GM12878 (cell line): ENCODE data around the gene TGFB1I1. TPM values are rescaled to one million over a fixed set of nuclear protein-coding genes. Genes with fewer than 3 reads are reported as not detected.

Experiments
- ATAC-seq: fragments of 200-7000 bp; cut with Tn5 transposase; 3 replicates; pipeline ENCODE4 v1.9.1; 2020; ENCODE audit warnings: mild to moderate bottlenecking, moderate library complexity
- BruUV-seq: library from RNA; stranded (reverse); fragments of 400-500 nt; replicated peaks from 2 replicates; lab custom pipeline; 2021; lab: Mats Ljungman, UMichigan
- CTCF ChIA-PET: fragments of 300-600 bp; sonication (Branson Sonifier 250); formaldehyde crosslinking; extraction: SDS; loops from one replicate; lab custom pipeline; 2021; ENCODE audit warnings: inconsistent platforms; lab: Yijun Ruan, JAX
- POLR2A ChIA-PET: fragments of 350-600 bp; formaldehyde crosslinking; extraction: SDS; loops from one replicate; lab custom pipeline; 2021; ENCODE audit warnings: inconsistent platforms; lab: Charles Lee
- RAD21 ChIA-PET: fragments of 300-600 bp; sonication (Branson Sonifier 250); formaldehyde crosslinking; loops from one replicate; lab custom pipeline; 2023; ENCODE audit warnings: antibody characterized with exemption; ENCODE audit not compliant: unreplicated experiment; lab: Charles Lee
- SMC1A ChIA-PET: fragments of 300-600 bp; sonication (Branson Sonifier 250); formaldehyde crosslinking; loops from one replicate; lab custom pipeline; 2023; ENCODE audit not compliant: unreplicated experiment, uncharacterized antibody; lab: Charles Lee
- DNase-seq: peaks from one replicate; pipeline ENCODE4 v3.0.0-alpha.2; 2011; ENCODE audit warnings: low read depth, low spot score
- FAIRE-seq: peaks from 3 replicates; lab custom pipeline; 2011; peaks lifted over from hg19 to GRCh38; lab: Jason Lieb, UNC
- H2AFZ ChIP-seq: 2 replicates; pipeline ENCODE4 v1.6.0; 2011; ENCODE audit warnings: low read depth, low read length, control low read depth; ENCODE audit not compliant: control insufficient read depth
- H3K27ac ChIP-seq: 2 replicates; pipeline ENCODE4 v1.5.1; 2011; ENCODE audit warnings: control low read depth; ENCODE audit not compliant: control insufficient read depth, insufficient read depth
- H3K27me3 ChIP-seq, 2 experiments: replicated peaks in 1 of 2; 2 replicates each; pipeline versions ENCODE4 v1.6.0 to v1.6.1; 2011; ENCODE audit warnings: low read length in 1 of 2; ENCODE audit not compliant: control insufficient read depth in 2 of 2, insufficient read depth in 2 of 2
- H3K36me3 ChIP-seq, 2 experiments: 2 replicates each; pipeline ENCODE4 v1.5.1; 2011; ENCODE audit warnings: low read length in 1 of 2; ENCODE audit not compliant: control insufficient read depth in 2 of 2, insufficient read depth in 2 of 2
- H3K4me1 ChIP-seq: 2 replicates; pipeline ENCODE4 v1.6.1; 2011; ENCODE audit warnings: mild to moderate bottlenecking, low read length, moderate library complexity, mixed read lengths; ENCODE audit not compliant: control insufficient read depth, insufficient read depth
- H3K4me2 ChIP-seq: 2 replicates; pipeline ENCODE4 v1.6.0; 2011; ENCODE audit warnings: control low read depth; ENCODE audit not compliant: control insufficient read depth, insufficient read depth
- H3K4me3 ChIP-seq: fragments of 200-600 bp; sonication (generic); 2 replicates; pipeline ENCODE4 v1.5.1; 2016
- H3K79me2 ChIP-seq: 2 replicates; pipeline ENCODE4 v1.6.0; 2011; ENCODE audit warnings: low read length; ENCODE audit not compliant: control insufficient read depth, insufficient read depth
- H3K9ac ChIP-seq: 2 replicates; pipeline ENCODE4 v1.8.0; 2011; ENCODE audit warnings: low read length, control low read depth, mixed read lengths; ENCODE audit not compliant: control insufficient read depth, insufficient read depth
- H3K9me3 ChIP-seq: replicated peaks from 3 replicates; pipeline ENCODE4 v1.5.1; 2011; ENCODE audit warnings: mild to moderate bottlenecking, low read length; ENCODE audit not compliant: control insufficient read depth, insufficient read depth
- H4K20me1 ChIP-seq: 2 replicates; pipeline ENCODE4 v1.6.0; 2011; ENCODE audit not compliant: control insufficient read depth, insufficient read depth
- CBX3 ChIP-seq: fragments of 200-600 bp; sonication (generic); IDR thresholded peaks from 2 replicates; pipeline ENCODE4 v1.6.1; 2016; ENCODE audit warnings: low read depth, borderline replicate concordance
- CHD2 ChIP-seq: IDR thresholded peaks from 2 replicates; pipeline ENCODE4 v1.6.1; 2011; ENCODE audit warnings: low read depth, low read length, improper control_type of control experiment, borderline replicate concordance
- E2F4 ChIP-seq: IDR thresholded peaks from 2 replicates; pipeline ENCODE4 v1.6.1; 2012; ENCODE audit warnings: low read depth, low read length, improper control_type of control experiment
- EP300 ChIP-seq, 2 experiments: fragments of 150-350 bp in 1 of 2; IDR thresholded peaks; 2 replicates each; pipeline ENCODE4 v1.6.1; 2011 to 2012; ENCODE audit warnings: low read depth in 2 of 2, low read length in 2 of 2, borderline replicate concordance in 1 of 2, improper control_type of control experiment in 1 of 2, inconsistent platforms in 1 of 2; ENCODE audit not compliant: control insufficient read depth in 1 of 2
- POLR2A ChIP-seq: IDR thresholded peaks from 2 replicates; pipeline ENCODE4 v1.6.1; 2011; ENCODE audit warnings: low read depth, mild to moderate bottlenecking, low read length
- POLR2AphosphoS2 ChIP-seq: IDR thresholded peaks from 2 replicates; pipeline ENCODE4 v1.6.1; 2011; ENCODE audit warnings: low read depth, mild to moderate bottlenecking, low read length, improper control_type of control experiment, moderate library complexity
- PRDM15 ChIP-seq: fragments of 450-650 bp; formaldehyde crosslinking; IDR thresholded peaks from 2 replicates; pipeline ENCODE4 v1.4.0; 2020; ENCODE audit warnings: mild to moderate bottlenecking, moderate library complexity
- SPI1 ChIP-seq: IDR thresholded peaks from 2 replicates; pipeline ENCODE4 v1.6.1; 2011; ENCODE audit warnings: low read depth, mild to moderate bottlenecking, low read length, moderate library complexity, borderline replicate concordance; ENCODE audit not compliant: insufficient read depth
- TCF3 ChIP-seq: IDR thresholded peaks from 2 replicates; pipeline ENCODE4 v1.6.1; 2012; ENCODE audit warnings: low read depth, mild to moderate bottlenecking, low read length, borderline replicate concordance; ENCODE audit not compliant: insufficient read depth
- ZSCAN29 ChIP-seq: fragments of 450-650 bp; IDR thresholded peaks from 2 replicates; pipeline ENCODE4 v1.6.1; 2017; ENCODE audit warnings: mild to moderate bottlenecking, moderate library complexity
- WGBS: methylation state at CpG from one replicate; pipeline ENCODE4 v1.1.6; 2016; ENCODE audit warnings: low lambda C conversion rate; ENCODE audit not compliant: insufficient replicate concordance, insufficient coverage; ENCODE audit errors: missing lambda C conversion rate; 5-methylcytosine and 5-hydroxymethylcytosine counted together
- in situ Hi-C: fragments of 300-500 bp; cut with MboI; formaldehyde crosslinking; loops from 9 replicates; pipeline ENCODE4 v1.14.3; 2018; ENCODE audit warnings: mixed read lengths
- intact Hi-C: fragments of 100-400 bp; cut with micrococcal nuclease; formaldehyde crosslinking; loops from one replicate; pipeline ENCODE4 v1.14.2; 2022; ENCODE audit not compliant: unreplicated experiment
- polyA plus RNA-seq, 11 experiments: library from polyadenylated mRNA; depleted of rRNA in 4 of 11; unstranded in 6 of 11; stranded (reverse) in 5 of 11; fragments of >200 nt; fragmentation: Nextera tagmentation in 4 of 11; fragmentation: Illumina TruSeq in 1 of 11; extraction: Ambion mirVana in 4 of 11; extraction: Trizol in 1 of 11; gene quantifications; 1 replicate in 1 of 11; 2 replicates in 10 of 11; pipeline versions ENCODE4 v1.2.1 to v1.2.3, GENCODE V29; 2011 to 2016; ENCODE audit warnings: inconsistent platforms in 2 of 11, missing spikeins in 2 of 11, low read depth in 1 of 11
- total RNA-seq, 4 experiments: library from RNA; depleted of rRNA in 3 of 4; stranded (reverse); fragments of >200 nt in 3 of 4; fragmentation: Illumina TruSeq in 1 of 4; extraction: Trizol in 1 of 4; gene quantifications; 2 replicates each; pipeline versions ENCODE4 v1.2.1 to v1.2.3, GENCODE V29; 2013 to 2021
- TF ChIP-seq, protein P1 (sequence below): fragments of 450-650 bp; formaldehyde crosslinking; IDR thresholded peaks from 2 replicates; pipeline ENCODE4 v1.4.0; 2022; ENCODE audit warnings: mild to moderate bottlenecking, moderate library complexity

TGFB1I1 gene
- total and polyA plus RNA-seq, 10 of the 15 experiments (the other 5 are each of a cell fraction or from before 2014, with no cell fraction given): 0.13 to 2.3 (median 0.41) TPM; not detected in 2

DNA sequence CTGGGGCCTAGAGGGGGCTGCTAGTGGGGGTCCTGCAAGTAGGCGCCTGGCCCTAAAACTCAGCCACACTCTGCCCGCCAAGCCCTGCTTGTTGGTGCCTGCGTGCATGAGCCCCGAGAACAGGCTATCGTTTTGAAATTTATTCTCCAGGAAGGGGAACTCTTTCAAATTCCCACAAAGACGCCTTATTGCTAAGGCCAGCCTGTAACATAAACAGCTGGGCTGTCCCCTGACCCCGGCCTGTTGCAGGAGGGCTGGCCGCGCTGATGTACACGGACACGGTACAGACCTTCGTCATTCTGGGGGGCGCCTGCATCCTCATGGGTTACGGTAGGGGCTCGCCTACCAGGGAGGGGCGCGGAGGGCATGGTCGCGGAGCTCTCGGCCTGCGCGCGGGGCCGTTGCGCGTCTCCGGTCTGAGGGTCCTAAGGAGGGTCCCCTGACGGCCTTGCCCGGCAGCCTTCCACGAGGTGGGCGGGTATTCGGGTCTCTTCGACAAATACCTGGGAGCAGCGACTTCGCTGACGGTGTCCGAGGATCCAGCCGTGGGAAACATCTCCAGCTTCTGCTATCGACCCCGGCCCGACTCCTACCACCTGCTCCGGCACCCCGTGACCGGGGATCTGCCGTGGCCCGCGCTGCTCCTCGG is 15.2 kb downstream of the TGFB1I1 start (continued):
- no peak for TF ChIP-seq CHD2
- TF ChIP-seq ZSCAN29: no peak

DNA sequence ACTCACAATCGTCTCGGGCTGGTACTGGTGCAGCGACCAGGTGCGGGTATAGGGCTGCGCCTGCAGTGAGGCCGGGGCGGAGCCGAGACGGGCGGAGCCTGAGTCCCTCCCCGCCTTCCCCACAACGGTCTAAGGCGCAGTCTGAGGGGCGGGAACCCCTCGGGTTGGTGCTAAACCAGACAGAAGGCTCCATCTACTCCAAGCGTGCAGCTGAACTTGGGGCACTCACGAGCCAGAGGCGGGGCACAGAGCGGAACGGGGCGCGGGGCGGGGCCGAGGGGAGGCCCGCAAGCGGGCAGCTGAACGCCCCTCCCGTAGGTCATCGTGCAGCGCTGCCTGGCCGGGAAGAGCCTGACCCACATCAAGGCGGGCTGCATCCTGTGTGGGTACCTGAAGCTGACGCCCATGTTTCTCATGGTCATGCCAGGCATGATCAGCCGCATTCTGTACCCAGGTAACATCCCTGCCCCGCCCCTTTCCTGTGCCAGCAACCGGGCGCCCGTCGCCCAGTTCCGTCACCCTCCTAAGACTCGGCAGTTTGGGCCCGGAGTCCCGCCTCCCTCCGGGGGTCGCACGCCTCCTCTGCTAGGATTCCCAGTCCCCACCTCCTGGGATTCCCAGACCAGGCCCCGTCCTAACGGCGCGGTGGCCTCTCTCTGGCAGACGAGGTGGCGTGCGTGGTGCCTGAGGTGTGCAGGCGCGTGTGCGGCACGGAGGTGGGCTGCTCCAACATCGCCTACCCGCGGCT is 15.9 kb downstream of the TGFB1I1 start:
- 0 out of 2 replicates have a peak, but pooled peaks cover 3% of the 10 kb centered on the region for H3K4me1 ChIP-seq
- H3K9me3 ChIP-seq: no peaks in the 10 kb centered on the region
- H3K27ac ChIP-seq: no peak overlapping the region
- WGBS: 19% methylated on average over 59 of the region's 60 CpGs
- in situ Hi-C loops (no loop called here), intact Hi-C loops (no loop called here)
- ChIA-PET SMC1A (no interaction called here), RAD21 (no interaction called here), CTCF (interaction anchor here (1.0 kb wide), 1 partner anchor 27 kb away, joined by 3 read pairs; no protein-coding TSS in a partner anchor), POLR2A (interaction anchor here (1.0 kb wide), 1 partner anchor 20 kb away, joined by 3 read pairs; the partner anchor contains the start of gene RUSF1)
- no TSS peak for BruUV-seq
- ATAC-seq (peak; percentile 78), DNase-seq (no peak), FAIRE-seq (no peak)
- no peaks in the 10 kb centered on the region; a peak in 1 of 4 replicates for H3K27me3 ChIP-seq
- H3K4me3 ChIP-seq: peak overlapping the region; percentile 52; the same call in 1 of the 2 replicates
- H2AFZ ChIP-seq: peak overlapping the region; percentile 61
- no peaks in the 10 kb centered on the region for H3K79me2 ChIP-seq
- peak overlapping the region; percentile 93 for H3K4me2 ChIP-seq
- no peaks in the 10 kb centered on the region; a peak in 3 of 4 replicates for H3K36me3 ChIP-seq
- no peak overlapping the region for H3K9ac ChIP-seq
- no peaks in the 10 kb centered on the region for H4K20me1 ChIP-seq
- TF ChIP-seq POLR2A (peak; percentile 67), SPI1 (no peak), TCF3 (0 out of 2 replicates have a peak, but pooled peaks have one; percentile 16), E2F4 (no peak), POLR2AphosphoS2 (peak; percentile 9; the same call in 1 of the 2 replicates), PRDM15 (CRISPR knock-in tag) (no peak), EP300 (IDR thresholded peaks at IDR 0.05; ENCODE audit: borderline replicate concordance in 1 of 2, control insufficient read depth in 1 of 2, low read depth in 2 of 2, low read length in 2 of 2) (no peak), CBX3 (no peak)
- TF ChIP-seq, protein P1, sequence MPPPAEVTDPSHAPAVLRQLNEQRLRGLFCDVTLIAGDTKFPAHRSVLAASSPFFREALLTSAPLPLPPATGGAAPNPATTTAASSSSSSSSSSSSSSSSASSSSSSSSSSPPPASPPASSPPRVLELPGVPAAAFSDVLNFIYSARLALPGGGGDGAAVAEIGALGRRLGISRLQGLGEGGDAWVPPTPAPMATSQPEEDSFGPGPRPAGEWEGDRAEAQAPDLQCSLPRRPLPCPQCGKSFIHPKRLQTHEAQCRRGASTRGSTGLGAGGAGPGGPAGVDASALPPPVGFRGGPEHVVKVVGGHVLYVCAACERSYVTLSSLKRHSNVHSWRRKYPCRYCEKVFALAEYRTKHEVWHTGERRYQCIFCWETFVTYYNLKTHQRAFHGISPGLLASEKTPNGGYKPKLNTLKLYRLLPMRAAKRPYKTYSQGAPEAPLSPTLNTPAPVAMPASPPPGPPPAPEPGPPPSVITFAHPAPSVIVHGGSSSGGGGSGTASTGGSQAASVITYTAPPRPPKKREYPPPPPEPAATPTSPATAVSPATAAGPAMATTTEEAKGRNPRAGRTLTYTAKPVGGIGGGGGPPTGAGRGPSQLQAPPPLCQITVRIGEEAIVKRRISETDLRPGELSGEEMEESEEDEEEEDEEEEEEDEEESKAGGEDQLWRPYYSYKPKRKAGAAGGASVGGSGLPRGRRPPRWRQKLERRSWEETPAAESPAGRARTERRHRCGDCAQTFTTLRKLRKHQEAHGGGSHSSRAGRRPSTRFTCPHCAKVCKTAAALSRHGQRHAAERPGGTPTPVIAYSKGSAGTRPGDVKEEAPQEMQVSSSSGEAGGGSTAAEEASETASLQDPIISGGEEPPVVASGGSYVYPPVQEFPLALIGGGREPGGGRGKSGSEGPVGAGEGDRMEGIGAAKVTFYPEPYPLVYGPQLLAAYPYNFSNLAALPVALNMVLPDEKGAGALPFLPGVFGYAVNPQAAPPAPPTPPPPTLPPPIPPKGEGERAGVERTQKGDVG (CRISPR knock-in tag): no peak
